ENCODE measurements around the gene RTF1.

Gene RTF1

GRCh38 chr15:41486286-41486685 is 69.4 kb downstream of the RTF1 start:
- H3K27ac ChIP-seq (ENCODE audit: extremely low read depth, low read depth, low read length) = no peak overlapping the region
- H3K4me1 ChIP-seq (ENCODE audit: control insufficient read depth, insufficient read depth, low read length) = no peaks in the 10 kb centered on the region
- TF ChIP-seq KLF10 (tag by site-specific recombination; IDR thresholded peaks at IDR 0.05) (no peak), ZSCAN5A (tag by site-specific recombination; IDR thresholded peaks at IDR 0.05) (no peak), ZNF302 (tag by site-specific recombination; IDR thresholded peaks at IDR 0.05; ENCODE audit: low read depth) (no peak), ZNF214 (tag by site-specific recombination; IDR thresholded peaks at IDR 0.05; ENCODE audit: borderline replicate concordance) (no peak), ZNF623 (tag by site-specific recombination; IDR thresholded peaks at IDR 0.05) (no peak), ZNF174 (tag by site-specific recombination; IDR thresholded peaks at IDR 0.05) (no peak), ZXDB (tag by site-specific recombination; IDR thresholded peaks at IDR 0.05) (no peak), TSHZ1 (tag by site-specific recombination; IDR thresholded peaks at IDR 0.05; ENCODE audit: borderline replicate concordance) (no peak), ZBTB8A (tag by site-specific recombination; IDR thresholded peaks at IDR 0.05) (no peak), HOXA7 (CRISPR knock-in tag; IDR thresholded peaks at IDR 0.05; ENCODE audit: borderline replicate concordance) (no peak), ZEB2 (tag by site-specific recombination; IDR thresholded peaks at IDR 0.05) (no peak), ZFP41 (tag by site-specific recombination; IDR thresholded peaks at IDR 0.05; ENCODE audit: borderline replicate concordance) (no peak), MZF1 (tag by site-specific recombination; IDR thresholded peaks at IDR 0.05; ENCODE audit: borderline replicate concordance) (no peak)
- H3K36me3 ChIP-seq (ENCODE audit: control insufficient read depth in 2 of 2, insufficient read depth in 1 of 2, low read length in 2 of 2) = peaks cover 0 to 23% of the 10 kb centered on the region in 2 experiments; a peak in 2 of 3 replicates
- ChIA-PET POLR2A (interaction anchor here (0.5 kb wide), 1 partner anchor 46 kb away, joined by 4 read pairs; no protein-coding TSS in a partner anchor), CTCF (no interaction called here)
- H3K4me3 ChIP-seq (ENCODE audit: low read depth, low read length) = no peak overlapping the region
- H3K9me3 ChIP-seq (ENCODE audit: control insufficient read depth, insufficient read depth, low read depth, low read length) = no peaks in the 10 kb centered on the region

GRCh38 chr15:41487381-41487780 is 70.5 kb downstream of the RTF1 start:
- Histone ChIP-seq H3K4me1 (ENCODE audit: control insufficient read depth, insufficient read depth, low read length) (no peaks in the 10 kb centered on the region), H3K36me3 (ENCODE audit: control insufficient read depth in 2 of 2, insufficient read depth in 1 of 2, low read length in 2 of 2) (peaks cover 0 to 15% of the 10 kb centered on the region in 2 experiments; a peak in 2 of 3 replicates), H3K9me3 (ENCODE audit: control insufficient read depth, insufficient read depth, low read depth, low read length) (no peaks in the 10 kb centered on the region), H3K27ac (ENCODE audit: extremely low read depth, low read depth, low read length) (no peak overlapping the region), H3K4me3 (ENCODE audit: low read depth, low read length) (no peak overlapping the region)
- TF ChIP-seq SALL2 (tag by site-specific recombination; IDR thresholded peaks at IDR 0.05; ENCODE audit: borderline replicate concordance) = no peak
- no peak for TF ChIP-seq PRDM1 (tag by site-specific recombination; IDR thresholded peaks at IDR 0.05)
- TF ChIP-seq KLF10 (tag by site-specific recombination; IDR thresholded peaks at IDR 0.05) = no peak
- TF ChIP-seq ZNF274 (IDR thresholded peaks at IDR 0.05; ENCODE audit: low read length) = no peak
- TF ChIP-seq ZNF274 (tag by site-specific recombination; IDR thresholded peaks at IDR 0.05; ENCODE audit: borderline replicate concordance) = no peak
- no peak for TF ChIP-seq ZNF510 (tag by site-specific recombination; IDR thresholded peaks at IDR 0.05; ENCODE audit: insufficient replicate concordance)
- no peak for TF ChIP-seq SP2 (tag by site-specific recombination; IDR thresholded peaks at IDR 0.05)
- no peak for TF ChIP-seq ZNF433 (tag by site-specific recombination; IDR thresholded peaks at IDR 0.05; ENCODE audit: low read depth)
- no peak for TF ChIP-seq ZFP69B (tag by site-specific recombination; IDR thresholded peaks at IDR 0.05)
- no peak for TF ChIP-seq ZNF146 (tag by site-specific recombination; IDR thresholded peaks at IDR 0.05)
- TF ChIP-seq ZNF24 (tag by site-specific recombination; IDR thresholded peaks at IDR 0.05) = no peak
- TF ChIP-seq ZNF488 (tag by site-specific recombination; IDR thresholded peaks at IDR 0.05) = no peak
- TF ChIP-seq ZNF610 (tag by site-specific recombination; IDR thresholded peaks at IDR 0.05; ENCODE audit: borderline replicate concordance) = no peak
- TF ChIP-seq ZNF645 (tag by site-specific recombination; IDR thresholded peaks at IDR 0.05) = no peak
- no peak for TF ChIP-seq ZNF830 (tag by site-specific recombination; IDR thresholded peaks at IDR 0.05; ENCODE audit: low read depth)
- no peak for TF ChIP-seq KLF1 (tag by site-specific recombination; IDR thresholded peaks at IDR 0.05)
- ChIA-PET POLR2A (no interaction called here), CTCF (no interaction called here)

Measured in HEK293 (cell line).